Thyroid gland (tissue), 4 donors: ENCODE data around the gene TREM2. TPM values are rescaled to one million over a fixed set of nuclear protein-coding genes. Genes with fewer than 3 reads are reported as not detected.

Experiments
- DNase-seq, 2 donors: peaks; one replicate each; pipeline ENCODE4 v3.0.0-alpha.2; 2019
- H3K27ac ChIP-seq, 3 donors: fragments of 200-600 bp; sonication (generic); 1 replicate in 2 of 3; 2 replicates in 1 of 3; pipeline ENCODE4 v1.5.1; 2016 to 2019; ENCODE audit warnings: mild to moderate bottlenecking in 1 of 3, moderate library complexity in 1 of 3
- H3K27me3 ChIP-seq: fragments of 200-600 bp; sonication (generic); one replicate; pipeline ENCODE4 v1.5.1; 2019
- H3K36me3 ChIP-seq, 2 donors: fragments of 200-600 bp; sonication (generic); one replicate each; pipeline ENCODE4 v1.5.1; 2016 to 2019
- H3K4me1 ChIP-seq, 2 donors: fragments of 200-600 bp; sonication (generic); one replicate each; pipeline ENCODE4 v1.5.1; 2017 to 2019
- H3K4me3 ChIP-seq, 3 donors: fragments of 200-600 bp; sonication (generic); replicated peaks in 1 of 3; 1 replicate in 2 of 3; 2 replicates in 1 of 3; pipeline ENCODE4 v1.5.1; 2016; ENCODE audit warnings: mild to moderate bottlenecking in 1 of 3
- H3K9me3 ChIP-seq: fragments of 200-600 bp; sonication (generic); one replicate; pipeline ENCODE4 v1.5.1; 2017
- POLR2A ChIP-seq, 2 donors: fragments of 450-650 bp; IDR thresholded peaks; one replicate each; pipeline ENCODE4 v1.6.1; 2017; ENCODE audit warnings: antibody characterized with exemption in 2 of 2, mild to moderate bottlenecking in 2 of 2, moderate library complexity in 1 of 2
- WGBS, 2 donors: methylation state at CpG; one replicate each; pipeline ENCODE4 v1.1.5; 2017; 5-methylcytosine and 5-hydroxymethylcytosine counted together
- intact Hi-C: fragments of 100-400 bp; cut with DNase I; formaldehyde crosslinking; loops from one replicate; pipeline ENCODE4 v1.15.1; 2023
- total RNA-seq, 4 donors: library from RNA; depleted of rRNA; stranded (reverse); fragments of >200 nt; gene quantifications; one replicate each; pipeline ENCODE4 v1.2.3, GENCODE V29; 2016
- TF ChIP-seq, protein P1 (sequence below), 6 experiments: fragments of 200-600 bp in 3 of 6; fragments of 450-650 bp in 3 of 6; sonication (generic) in 3 of 6; IDR thresholded peaks; one replicate each; pipeline ENCODE4 v1.5.1; 2016 to 2019; ENCODE audit warnings: antibody characterized with exemption in 6 of 6, mild to moderate bottlenecking in 2 of 6, inconsistent platforms in 1 of 6, moderate library complexity in 1 of 6

The TREM2 gene
- total RNA-seq, 4 donors from 2014 or later, result 1.0 to 4.1 (median 1.7) TPM; not detected in 1

DNA sequence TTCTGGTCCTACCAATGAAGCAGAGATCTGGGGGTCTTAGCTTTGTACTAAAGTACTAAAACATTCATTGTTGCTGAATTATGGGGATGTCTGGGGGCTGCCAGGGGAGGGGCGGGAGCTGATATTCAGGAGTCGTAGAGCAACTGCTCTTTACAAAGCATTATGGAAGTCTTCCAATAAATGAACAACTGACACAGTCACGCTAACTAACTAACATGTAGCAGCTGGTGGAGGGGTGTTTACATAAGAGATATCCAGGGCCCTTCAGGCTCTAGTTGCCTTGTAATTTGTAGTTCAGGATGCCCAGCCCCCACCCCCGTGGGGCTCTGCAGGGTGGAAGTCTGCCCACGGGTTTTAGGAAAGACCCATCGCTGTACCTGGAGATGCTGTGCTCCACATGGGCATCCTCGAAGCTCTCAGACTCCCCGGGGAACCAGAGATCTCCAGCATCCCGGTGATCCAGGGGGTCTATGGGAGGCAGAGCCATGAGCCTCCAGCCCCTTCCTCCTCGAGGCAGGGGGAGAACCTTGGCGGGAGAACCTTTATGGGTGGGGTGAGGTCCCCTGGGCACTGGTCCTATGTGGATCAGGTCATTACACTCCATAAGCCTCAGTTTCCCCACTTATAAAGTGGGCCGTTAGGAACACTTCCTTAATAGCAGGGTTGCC is 3.4 kb downstream of the TREM2 start:
- intact Hi-C loops, result no loop called here
- no peaks in the 10 kb centered on the region for H3K36me3 ChIP-seq
- H3K9me3 ChIP-seq, result no peaks in the 10 kb centered on the region
- DNase-seq, result no peak
- peaks cover 5 to 6% of the 10 kb centered on the region in 2 donors for H3K4me1 ChIP-seq
- no peak overlapping the region for H3K27ac ChIP-seq
- no peak for TF ChIP-seq POLR2A (IDR thresholded peaks at IDR 0.05)
- TF ChIP-seq, protein P1, sequence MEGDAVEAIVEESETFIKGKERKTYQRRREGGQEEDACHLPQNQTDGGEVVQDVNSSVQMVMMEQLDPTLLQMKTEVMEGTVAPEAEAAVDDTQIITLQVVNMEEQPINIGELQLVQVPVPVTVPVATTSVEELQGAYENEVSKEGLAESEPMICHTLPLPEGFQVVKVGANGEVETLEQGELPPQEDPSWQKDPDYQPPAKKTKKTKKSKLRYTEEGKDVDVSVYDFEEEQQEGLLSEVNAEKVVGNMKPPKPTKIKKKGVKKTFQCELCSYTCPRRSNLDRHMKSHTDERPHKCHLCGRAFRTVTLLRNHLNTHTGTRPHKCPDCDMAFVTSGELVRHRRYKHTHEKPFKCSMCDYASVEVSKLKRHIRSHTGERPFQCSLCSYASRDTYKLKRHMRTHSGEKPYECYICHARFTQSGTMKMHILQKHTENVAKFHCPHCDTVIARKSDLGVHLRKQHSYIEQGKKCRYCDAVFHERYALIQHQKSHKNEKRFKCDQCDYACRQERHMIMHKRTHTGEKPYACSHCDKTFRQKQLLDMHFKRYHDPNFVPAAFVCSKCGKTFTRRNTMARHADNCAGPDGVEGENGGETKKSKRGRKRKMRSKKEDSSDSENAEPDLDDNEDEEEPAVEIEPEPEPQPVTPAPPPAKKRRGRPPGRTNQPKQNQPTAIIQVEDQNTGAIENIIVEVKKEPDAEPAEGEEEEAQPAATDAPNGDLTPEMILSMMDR (IDR thresholded peaks at IDR 0.05), result no peak
- no peak overlapping the region for H3K4me3 ChIP-seq
- WGBS, 2 donors, result 56 to 69% methylated on average over 10 to 12 of the region's 12 CpGs
- no peaks in the 10 kb centered on the region for H3K27me3 ChIP-seq

DNA sequence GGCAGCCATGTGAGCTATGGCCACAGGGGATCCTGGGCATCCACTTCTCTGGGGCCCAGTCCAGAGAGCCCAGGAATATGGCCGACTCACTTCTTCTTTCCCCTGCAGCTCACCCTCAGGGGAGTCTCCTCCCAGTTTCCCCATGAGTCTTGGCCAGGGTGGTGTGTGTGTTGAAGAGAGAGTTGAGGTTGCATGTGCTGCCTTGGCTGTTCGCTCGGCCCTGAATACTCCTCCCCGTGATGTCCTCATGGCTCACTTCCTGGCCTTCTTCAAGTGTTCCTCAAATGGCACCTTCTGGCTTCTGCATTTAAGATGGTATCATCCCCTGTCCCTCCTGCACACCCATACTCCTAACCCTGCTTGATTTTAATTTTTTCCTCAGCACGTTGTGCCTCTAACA is 5.6 kb downstream of the TREM2 start:
- no peaks in the 10 kb centered on the region for H3K36me3 ChIP-seq
- H3K27ac ChIP-seq, result no peak overlapping the region
- no peak overlapping the region for H3K4me3 ChIP-seq
- peaks cover 5 to 6% of the 10 kb centered on the region in 2 donors for H3K4me1 ChIP-seq
- DNase-seq, result no peak
- no peaks in the 10 kb centered on the region for H3K27me3 ChIP-seq
- intact Hi-C loops, result no loop called here
- 87 to 88% methylated on average over 5 of the region's 5 CpGs for WGBS, 2 donors
- TF ChIP-seq, protein P1 (IDR thresholded peaks at IDR 0.05), result no peak
- no peak for TF ChIP-seq POLR2A (IDR thresholded peaks at IDR 0.05)
- no peaks in the 10 kb centered on the region for H3K9me3 ChIP-seq

DNA sequence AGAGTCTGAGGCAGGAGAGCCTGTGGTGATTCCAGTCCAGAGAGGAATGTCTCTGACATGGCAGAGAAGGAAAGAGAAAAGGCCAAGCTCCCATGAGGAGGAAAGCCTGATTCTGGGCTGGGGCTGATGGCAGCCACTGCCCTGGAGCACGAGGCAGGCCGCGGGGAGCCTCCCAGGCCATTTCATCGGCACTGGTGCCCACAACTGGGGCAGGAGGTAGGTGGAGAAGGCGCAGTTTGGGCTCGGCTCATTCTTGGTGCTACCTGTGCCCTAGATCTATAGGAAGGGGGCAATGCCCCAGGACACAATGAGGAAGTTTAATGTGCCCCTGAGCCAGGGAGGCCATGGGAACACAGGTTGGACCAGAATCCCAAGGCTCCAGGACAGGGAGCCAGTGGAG is 6.1 kb downstream of the TREM2 start:
- intact Hi-C loops, result no loop called here
- TF ChIP-seq POLR2A (IDR thresholded peaks at IDR 0.05), result no peak
- TF ChIP-seq, protein P1 (IDR thresholded peaks at IDR 0.05), result no peak

DNA sequence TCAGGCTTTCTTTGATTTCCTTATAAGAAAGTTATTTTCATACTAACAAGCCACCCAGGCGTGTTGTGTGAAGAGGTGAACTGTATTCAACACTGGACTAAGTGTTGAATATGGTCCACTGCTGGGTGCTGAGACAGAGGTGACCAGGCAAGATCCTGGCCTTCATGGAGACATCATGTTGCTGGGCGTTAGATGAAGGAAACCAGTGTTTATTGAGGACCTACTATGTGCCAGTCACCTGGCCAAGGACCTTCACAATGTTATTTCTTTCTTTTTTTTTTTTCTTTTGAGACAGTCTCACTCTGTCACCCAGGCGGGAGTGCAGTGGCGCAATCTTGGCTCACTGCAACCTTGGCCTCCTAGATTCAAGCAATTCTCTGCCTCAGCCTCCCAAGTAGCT is 6.9 kb downstream of the TREM2 start:
- 92 to 95% methylated on average over 4 of the region's 4 CpGs for WGBS, 2 donors
- Histone ChIP-seq H3K9me3 (no peaks in the 10 kb centered on the region), H3K27me3 (no peaks in the 10 kb centered on the region), H3K4me3 (no peak overlapping the region), H3K36me3 (no peaks in the 10 kb centered on the region), H3K4me1 (peaks cover 5 to 6% of the 10 kb centered on the region in 2 donors), H3K27ac (no peak overlapping the region)
- no peak for DNase-seq
- TF ChIP-seq, protein P1 (IDR thresholded peaks at IDR 0.05), result no peak
- TF ChIP-seq POLR2A (IDR thresholded peaks at IDR 0.05), result no peak
- intact Hi-C loops, result no loop called here

More for the DNA sequence above, 6.1 kb downstream of the TREM2 start:
- WGBS, 2 donors, result 94 to 97% methylated on average over 6 of the region's 6 CpGs
- H3K27me3 ChIP-seq, result no peaks in the 10 kb centered on the region
- H3K36me3 ChIP-seq, result no peaks in the 10 kb centered on the region
- no peak for DNase-seq
- H3K4me1 ChIP-seq, result peaks cover 5 to 6% of the 10 kb centered on the region in 2 donors
- no peak overlapping the region for H3K4me3 ChIP-seq
- H3K9me3 ChIP-seq, result no peaks in the 10 kb centered on the region
- H3K27ac ChIP-seq, result no peak overlapping the region

DNA sequence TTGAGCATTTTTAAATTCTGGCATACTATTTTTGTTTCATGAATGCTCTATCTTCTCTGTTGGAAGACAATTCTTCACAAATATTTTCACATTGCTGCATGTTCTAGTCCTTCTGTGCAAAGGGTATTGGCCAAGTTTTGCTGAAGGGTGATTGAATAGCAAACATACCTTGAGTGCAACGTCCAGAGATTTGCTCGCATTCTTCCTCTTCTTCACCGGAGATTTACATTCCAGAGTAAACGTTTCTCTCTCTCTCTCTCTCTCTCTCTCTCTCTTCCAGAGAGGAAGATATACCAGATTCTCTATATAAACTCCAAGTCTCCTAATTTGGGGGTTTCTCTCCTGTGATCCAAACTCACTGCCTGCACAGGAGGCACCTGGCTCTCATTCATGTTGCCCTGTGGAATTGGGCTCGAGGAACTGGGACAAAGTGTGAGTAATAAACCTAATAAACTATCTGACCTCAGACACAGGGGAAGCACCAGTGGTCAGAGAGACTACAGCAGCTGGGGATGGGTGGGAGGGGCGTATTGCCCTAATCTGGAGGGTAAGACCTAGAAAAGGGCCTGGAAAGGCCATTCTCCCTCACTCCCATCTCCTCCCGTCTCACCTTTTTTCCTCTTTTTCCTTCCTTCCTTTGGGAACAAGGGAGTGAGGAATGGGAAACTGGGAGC is 7.6 kb downstream of the TREM2 start:
- intact Hi-C loops, result no loop called here
- Histone ChIP-seq H3K4me1 (peaks cover 5 to 6% of the 10 kb centered on the region in 2 donors), H3K9me3 (no peaks in the 10 kb centered on the region), H3K27ac (no peak overlapping the region), H3K36me3 (no peaks in the 10 kb centered on the region), H3K4me3 (no peak overlapping the region), H3K27me3 (no peaks in the 10 kb centered on the region)
- DNase-seq, result no peak
- WGBS, 2 donors, result 33 to 42% methylated on average over 7 of the region's 7 CpGs
- no peak for TF ChIP-seq POLR2A (IDR thresholded peaks at IDR 0.05)
- TF ChIP-seq, protein P1 (IDR thresholded peaks at IDR 0.05), result no peak
